ENCODE results near the gene FBXO47. TPM values are rescaled to one million over a fixed set of nuclear protein-coding genes. Genes with fewer than 3 reads are reported as not detected.

The FBXO47 gene
- total RNA-seq, 6 donors from 2014 or later: not detected

Small RNA genes within 50 kb of the gene (small RNA-seq; reads per million reads assigned to genes)
- gene MIR6779: 0 reads per million in 4 donors

Other genes with a start within 250 kb of the FBXO47 start
- gene CISD3, start 237.1 kb downstream of the FBXO47 start, total RNA-seq: 10 to 100 TPM in 4 of 6 donors, 1 to 10 TPM in 2; 6.3 to 49.7 (median 15.9) TPM
- 10 to 100 TPM; 14.6 to 51.7 (median 31.9) TPM for gene PCGF2, start 219.1 kb downstream of the FBXO47 start, total RNA-seq
- gene PSMB3, start 214.7 kb downstream of the FBXO47 start, total RNA-seq: 100 to 1,000 TPM in 2 of 6 donors, 10 to 100 TPM in 4; 61.8 to 157 (median 79.2) TPM
- gene PIP4K2B, start 167.8 kb downstream of the FBXO47 start, total RNA-seq: 10 to 100 TPM; 36.3 to 67.1 (median 38.8) TPM
- 100 to 1,000 TPM in 1 of 6 donors, 10 to 100 TPM in 5; 21.3 to 118 (median 29.5) TPM for gene CWC25, start 142.1 kb downstream of the FBXO47 start, total RNA-seq
- 1,000 to 10,000 TPM in 4 of 6 donors, 100 to 1,000 TPM in 2; 542 to 1,288 (median 1,062) TPM for gene RPL23, start 113.7 kb downstream of the FBXO47 start, total RNA-seq
- gene LASP1, start 97.3 kb downstream of the FBXO47 start, total RNA-seq: 100 to 1,000 TPM in 5 of 6 donors, 10 to 100 TPM in 1; 97.9 to 168 (median 149) TPM
- 10 to 100 TPM in 3 of 6 donors, 1 to 10 TPM in 3; 3.8 to 47.1 (median 10.5) TPM for gene PLXDC1, start 184.2 kb upstream of the FBXO47 start, total RNA-seq
- gene ARL5C, start 198.8 kb upstream of the FBXO47 start, total RNA-seq: under 1 TPM in 1 of 6 donors, not detected in 5; 0.39 TPM
- 100 to 1,000 TPM in 1 of 6 donors, 10 to 100 TPM in 5; 28.8 to 149 (median 34.0) TPM for gene CACNB1, start 230.3 kb upstream of the FBXO47 start, total RNA-seq
- 1,000 to 10,000 TPM; 1,356 to 1,902 (median 1,599) TPM for gene RPL19, start 232.9 kb upstream of the FBXO47 start, total RNA-seq

Data from upper lobe of left lung (tissue), 6 donors.